ENCODE data around the gene SSTR1.

SSTR1 gene

DNA sequence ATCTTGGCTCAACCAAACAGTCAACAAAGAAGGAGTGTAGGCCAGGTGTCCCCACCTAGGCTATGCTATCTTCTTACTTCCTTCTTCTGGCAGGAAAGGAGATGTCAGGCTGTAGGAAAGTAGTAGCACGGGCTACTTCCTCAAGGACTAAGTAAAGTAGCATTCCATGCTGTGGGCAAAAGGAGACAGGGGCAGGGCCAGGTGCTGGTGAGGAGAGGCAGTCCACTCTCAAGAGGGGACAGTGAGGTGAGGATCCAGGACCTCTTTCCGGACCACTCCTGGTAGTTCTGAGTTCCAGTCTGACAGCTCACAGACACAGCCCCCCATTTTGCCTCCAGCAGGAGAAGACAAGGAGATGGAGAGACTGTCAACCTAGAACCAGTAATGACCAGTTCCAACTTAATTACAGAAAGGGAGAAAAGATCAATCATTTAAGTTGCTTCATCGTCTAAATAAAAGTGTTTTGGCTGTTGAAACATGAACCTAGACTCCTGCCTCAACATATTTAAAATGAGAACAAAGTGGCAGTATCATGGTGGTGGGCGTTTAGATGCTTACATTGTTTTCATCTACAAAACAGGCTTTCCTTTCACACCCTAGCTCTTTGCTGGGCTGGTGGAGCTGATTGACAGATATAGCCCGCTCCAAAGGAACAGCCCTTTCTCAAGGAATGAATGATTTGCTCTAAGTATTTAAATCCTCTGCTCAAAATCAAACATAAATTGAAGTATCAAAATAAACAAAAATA is 5.1 kb upstream of the SSTR1 start:
- DNase-seq (ENCODE audit: low spot score): no peak

DNA sequence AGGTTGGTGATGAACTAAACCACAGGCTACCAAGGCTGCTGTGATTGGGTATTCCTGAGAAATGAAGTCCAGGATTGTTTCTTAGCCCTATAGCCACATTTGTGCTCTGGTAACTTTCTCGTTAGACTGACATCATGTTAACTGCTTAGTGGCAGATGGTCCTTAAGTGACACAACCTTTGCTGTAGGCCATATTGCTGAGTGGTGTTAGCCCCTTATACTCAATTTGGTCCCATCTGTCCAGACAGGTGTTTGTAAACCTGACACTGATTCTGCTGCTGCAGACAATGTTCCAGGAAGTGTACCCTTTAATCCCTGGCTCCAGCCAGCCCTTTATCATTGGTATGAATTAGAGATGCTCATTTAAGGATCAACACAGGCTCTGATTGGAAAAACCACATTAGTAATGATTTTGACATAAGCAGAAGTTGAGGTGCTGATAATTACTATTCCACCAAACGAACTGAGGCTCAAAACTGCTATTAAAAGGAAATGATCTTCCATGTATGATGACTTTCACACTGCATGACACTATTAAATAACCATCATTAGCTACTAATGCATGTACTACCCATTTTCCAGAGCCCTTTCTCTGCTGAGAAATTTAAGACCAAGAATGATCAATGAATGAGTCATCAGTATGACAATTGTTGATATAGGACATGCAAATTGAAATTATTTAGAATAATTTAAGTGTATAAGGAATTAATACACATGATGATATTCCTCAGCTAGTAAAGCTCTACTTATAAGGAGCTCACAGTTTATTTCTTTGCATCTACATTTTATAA is 3.6 kb upstream of the SSTR1 start:
- DNase-seq (ENCODE audit: low spot score): no peak

DNA sequence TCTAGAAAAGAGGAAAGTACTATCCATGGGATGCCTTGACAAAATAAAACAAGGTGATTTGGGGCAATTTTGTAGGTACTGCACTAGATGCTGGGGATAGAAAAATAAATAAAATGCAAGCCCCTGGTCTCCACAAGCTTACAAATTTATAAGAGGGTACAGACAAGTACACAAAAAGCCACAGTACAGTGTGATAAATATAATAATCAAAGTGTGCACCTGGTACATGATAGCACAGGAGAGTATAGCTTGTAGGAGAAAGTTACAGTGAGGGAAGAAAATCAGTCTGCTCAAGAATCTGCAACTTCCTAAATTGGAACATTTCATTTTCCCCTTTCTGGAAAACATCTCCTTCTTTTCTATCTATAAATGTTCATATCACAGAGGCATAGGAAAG is 3.0 kb upstream of the SSTR1 start:
- DNase-seq (ENCODE audit: low spot score): no peak

DNA sequence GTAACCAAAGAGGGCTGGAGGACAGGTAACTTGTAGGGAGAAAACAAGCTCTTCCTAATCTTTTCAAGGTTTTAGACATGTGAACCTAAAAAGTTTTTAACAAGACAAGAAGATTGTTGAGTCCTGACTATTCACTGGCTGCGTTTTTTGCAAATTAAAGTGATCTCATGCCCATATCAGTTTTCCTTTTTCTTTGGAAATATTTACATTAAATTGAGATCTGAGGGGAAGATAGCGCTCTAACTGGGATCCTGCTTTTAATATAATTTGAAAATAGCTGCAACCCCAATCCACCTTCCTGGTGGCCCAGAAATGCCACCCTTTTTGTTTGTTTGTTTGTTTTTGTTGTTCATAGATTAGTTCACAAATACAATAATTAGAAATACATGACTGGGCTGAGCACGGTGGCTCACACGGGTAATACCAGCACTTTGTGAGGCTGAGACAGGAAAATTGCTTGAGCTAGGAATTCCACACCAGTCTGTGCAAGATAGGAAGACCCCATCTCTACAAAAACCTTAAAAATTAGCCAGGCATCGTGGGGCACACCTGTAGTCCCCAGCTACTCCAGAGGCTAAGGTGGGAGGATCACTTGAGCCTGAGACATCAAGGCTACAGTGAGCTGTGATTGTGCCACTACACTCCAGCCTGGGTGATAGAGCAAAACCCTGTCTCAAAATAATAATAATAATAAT is 2.4 kb upstream of the SSTR1 start:
- DNase-seq (ENCODE audit: low spot score): no peak

- no peak for DNase-seq (ENCODE audit: low spot score)
These were observed 1.6 kb upstream of the SSTR1 start for GRCh38 chr14:38205949-38206665.

DNA sequence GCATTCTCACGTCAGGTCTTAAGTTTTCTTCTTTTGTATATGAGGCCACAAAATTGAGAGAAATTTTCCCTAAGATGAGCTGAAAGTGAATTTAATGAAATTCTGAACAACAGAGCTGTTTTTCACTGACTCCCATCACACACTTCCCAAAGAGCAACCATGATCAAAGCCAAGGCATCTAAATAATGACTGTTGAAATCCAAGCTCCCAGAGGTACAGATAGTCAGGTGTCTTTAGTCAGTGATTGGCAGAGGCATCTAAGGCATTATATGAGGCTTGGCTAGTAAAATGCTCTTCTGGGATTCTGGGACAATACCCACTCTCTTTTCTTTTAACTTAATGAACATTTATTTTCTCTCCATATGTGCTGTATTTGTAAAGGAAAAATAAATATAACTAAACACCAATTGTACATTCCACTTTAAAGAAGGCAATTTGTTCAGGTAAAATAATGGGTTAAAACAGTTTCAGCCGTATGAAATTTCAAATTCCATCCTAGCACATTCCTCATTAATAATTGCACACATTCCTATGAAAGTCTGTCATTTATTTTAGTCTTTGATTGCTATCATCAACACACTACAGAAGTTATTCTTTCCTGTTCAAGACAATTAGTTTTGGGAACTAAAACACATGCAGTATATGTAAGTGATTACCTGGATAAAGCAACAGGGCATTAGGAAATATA is 871 bp upstream of the SSTR1 start:
- DNase-seq (ENCODE audit: low spot score): no peak

- DNase-seq (ENCODE audit: low spot score): no peak
These were observed 348 bp upstream of the SSTR1 start for GRCh38 chr14:38207377-38207735.

- peak; percentile 92 for DNase-seq (ENCODE audit: low spot score)
These were observed 1.2 kb downstream of the SSTR1 start for GRCh38 chr14:38208618-38209562.

GRCh38 chr14:38209572-38210557 is 2.2 kb downstream of the SSTR1 start:
- DNase-seq (ENCODE audit: low spot score): no peak

- no peak for DNase-seq (ENCODE audit: low spot score)
These were observed 3.0 kb downstream of the SSTR1 start for GRCh38 chr14:38210587-38211216.

DNA sequence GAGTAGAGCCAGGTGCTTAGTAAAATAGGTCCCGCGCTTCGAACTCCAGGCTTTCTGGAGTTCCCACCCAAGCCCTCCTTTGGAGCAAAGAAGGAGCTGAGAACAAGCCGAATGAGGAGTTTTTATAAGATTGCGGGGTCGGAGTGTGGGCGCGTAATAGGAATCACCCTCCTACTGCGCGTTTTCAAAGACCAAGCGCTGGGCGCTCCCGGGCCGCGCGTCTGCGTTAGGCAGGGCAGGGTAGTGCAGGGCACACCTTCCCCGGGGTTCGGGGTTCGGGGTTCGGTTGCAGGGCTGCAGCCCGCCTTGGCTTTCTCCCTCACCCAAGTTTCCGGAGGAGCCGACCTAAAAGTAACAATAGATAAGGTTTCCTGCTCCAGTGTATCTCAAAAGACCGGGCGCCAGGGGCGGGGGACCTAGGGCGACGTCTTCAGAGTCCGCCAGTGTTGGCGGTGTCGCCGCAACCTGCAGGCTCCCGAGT is 3.6 kb downstream of the SSTR1 start:
- no peak for DNase-seq (ENCODE audit: low spot score)

DNA sequence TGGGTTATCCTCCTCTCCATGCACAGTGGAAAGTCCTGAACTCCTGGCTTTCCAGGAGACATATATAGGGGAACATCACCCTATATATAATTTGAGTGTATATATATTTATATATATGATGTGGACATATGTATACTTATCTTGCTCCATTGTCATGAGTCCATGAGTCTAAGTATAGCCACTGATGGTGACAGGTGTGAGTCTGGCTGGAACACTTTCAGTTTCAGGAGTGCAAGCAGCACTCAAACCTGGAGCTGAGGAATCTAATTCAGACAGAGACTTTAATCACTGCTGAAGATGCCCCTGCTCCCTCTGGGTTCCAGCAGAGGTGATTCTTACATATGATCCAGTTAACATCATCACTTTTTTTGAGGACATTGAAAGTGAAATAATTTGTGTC is 4.4 kb downstream of the SSTR1 start:
- DNase-seq (ENCODE audit: low spot score): no peak

- no peak for DNase-seq (ENCODE audit: low spot score)
These were observed 5.3 kb downstream of the SSTR1 start for GRCh38 chr14:38213001-38213400.

DNA sequence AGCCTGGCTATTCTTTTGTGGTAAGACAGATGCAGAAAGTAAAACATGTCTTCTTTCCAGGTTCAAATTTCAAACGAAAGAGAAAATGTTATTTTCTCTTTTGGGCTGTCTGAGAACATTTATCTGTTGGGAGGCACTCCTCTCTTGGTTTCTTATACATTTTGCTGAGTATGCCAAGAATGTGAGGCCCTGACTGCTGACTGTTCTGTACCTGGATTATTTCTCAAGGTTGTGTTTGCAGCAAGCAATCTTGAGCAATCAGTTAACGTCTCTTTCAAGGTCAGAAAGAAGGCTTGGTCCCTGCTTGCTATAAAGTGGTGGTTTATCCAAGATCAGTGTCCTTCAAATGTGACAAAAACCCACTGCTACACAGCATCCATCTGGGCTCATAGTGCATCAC is 9.8 kb downstream of the SSTR1 start:
- DNase-seq (ENCODE audit: low spot score): no peak

DNA sequence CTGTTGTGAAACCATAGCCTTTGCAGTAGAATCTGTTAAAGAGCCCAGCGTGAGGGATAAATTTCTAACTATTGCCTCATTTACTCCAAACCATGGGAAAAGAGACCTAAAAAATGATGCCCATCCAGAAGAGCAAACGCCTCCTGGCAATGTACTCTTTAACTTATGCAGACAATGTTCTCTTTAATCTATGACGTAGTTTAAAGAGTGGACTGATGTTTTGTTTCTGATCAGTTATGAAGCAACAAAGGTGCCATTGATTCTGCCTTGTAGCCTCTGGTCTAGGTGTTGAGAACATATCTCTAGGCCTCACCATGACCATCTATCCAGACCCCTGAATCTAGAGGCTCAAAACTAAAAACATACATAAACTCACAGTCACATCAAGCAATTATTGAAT is 13.4 kb downstream of the SSTR1 start:
- DNase-seq (ENCODE audit: low spot score): no peak

- no peak for DNase-seq (ENCODE audit: low spot score)
These were observed 16.6 kb downstream of the SSTR1 start for GRCh38 chr14:38224338-38224737.

DNA sequence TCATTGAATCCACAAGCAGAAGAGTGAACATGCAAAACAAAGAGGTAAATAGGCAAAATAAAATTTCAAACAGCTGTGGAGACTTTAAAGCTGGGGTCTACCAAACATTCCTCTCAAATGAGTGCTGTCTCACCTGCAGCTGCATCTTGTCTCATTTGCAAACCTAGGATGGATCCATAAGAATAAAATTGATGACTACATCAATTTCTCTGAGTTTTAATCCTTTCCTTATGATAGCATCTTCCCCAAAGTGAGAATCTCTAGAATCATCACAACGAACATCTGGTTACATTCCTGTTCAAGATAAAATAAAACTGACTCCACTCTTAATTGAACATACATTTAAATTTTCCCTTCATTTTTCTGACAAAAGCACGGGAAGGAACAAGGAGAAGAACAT is 18.2 kb downstream of the SSTR1 start:
- DNase-seq (ENCODE audit: low spot score): no peak

DNA sequence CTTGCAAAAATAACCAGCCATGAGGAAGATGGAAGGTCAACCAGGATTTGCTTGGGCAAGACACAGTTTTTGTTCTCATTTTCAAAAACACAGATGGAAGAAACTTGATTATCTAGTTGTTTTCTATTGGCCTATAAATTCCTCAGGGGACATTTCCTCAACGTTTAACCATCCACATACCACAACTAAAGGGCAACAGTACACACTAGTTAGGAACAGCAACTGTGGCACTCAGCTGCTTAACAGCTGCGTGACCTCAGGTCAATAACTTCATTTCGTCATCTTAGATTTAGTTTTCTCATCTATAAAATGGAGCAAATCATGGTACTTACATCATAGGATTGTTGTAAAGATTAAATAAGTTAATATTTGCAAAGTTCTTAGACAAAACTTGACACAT is 18.7 kb downstream of the SSTR1 start:
- no peak for DNase-seq (ENCODE audit: low spot score)

- DNase-seq (ENCODE audit: low spot score): no peak
These were observed 25.5 kb downstream of the SSTR1 start for GRCh38 chr14:38233218-38233617.
